ENCODE measurements around the gene EPHA6.

DNA sequence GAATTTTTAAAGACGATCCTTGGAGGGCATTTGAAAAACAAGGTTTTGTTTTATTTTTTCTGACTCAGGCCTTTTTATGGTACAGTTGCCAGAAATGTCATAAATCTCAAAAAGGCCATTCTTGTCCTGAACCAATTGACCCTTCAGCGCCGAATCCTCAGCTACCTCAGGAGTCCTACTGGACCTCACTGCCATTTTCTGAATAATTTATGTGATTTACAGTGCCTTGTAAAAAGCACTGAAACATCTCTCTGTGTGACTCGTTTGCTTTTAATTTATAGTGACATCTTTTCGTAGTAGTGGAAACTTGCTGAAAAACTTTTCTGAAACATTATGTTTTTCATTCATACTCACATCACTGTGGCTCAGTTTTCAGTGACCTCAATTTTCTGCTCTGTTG lies 878.0 kb downstream of the EPHA6 start:
- TF ChIP-seq, protein P1, sequence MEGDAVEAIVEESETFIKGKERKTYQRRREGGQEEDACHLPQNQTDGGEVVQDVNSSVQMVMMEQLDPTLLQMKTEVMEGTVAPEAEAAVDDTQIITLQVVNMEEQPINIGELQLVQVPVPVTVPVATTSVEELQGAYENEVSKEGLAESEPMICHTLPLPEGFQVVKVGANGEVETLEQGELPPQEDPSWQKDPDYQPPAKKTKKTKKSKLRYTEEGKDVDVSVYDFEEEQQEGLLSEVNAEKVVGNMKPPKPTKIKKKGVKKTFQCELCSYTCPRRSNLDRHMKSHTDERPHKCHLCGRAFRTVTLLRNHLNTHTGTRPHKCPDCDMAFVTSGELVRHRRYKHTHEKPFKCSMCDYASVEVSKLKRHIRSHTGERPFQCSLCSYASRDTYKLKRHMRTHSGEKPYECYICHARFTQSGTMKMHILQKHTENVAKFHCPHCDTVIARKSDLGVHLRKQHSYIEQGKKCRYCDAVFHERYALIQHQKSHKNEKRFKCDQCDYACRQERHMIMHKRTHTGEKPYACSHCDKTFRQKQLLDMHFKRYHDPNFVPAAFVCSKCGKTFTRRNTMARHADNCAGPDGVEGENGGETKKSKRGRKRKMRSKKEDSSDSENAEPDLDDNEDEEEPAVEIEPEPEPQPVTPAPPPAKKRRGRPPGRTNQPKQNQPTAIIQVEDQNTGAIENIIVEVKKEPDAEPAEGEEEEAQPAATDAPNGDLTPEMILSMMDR (IDR thresholded peaks at IDR 0.05; ENCODE audit: low read length), result no peak
- no peak for TF ChIP-seq EZH2 (IDR thresholded peaks at IDR 0.05; ENCODE audit: borderline replicate concordance, low read length)

Measured in OCI-LY1 (cell line).